Endothelial cell of umbilical vein (primary cell): Measurements from ENCODE around the gene SOX8. TPM values are rescaled to one million over a fixed set of nuclear protein-coding genes. Genes with fewer than 3 reads are reported as not detected.

Source experiments
- BruUV-seq: library from RNA; stranded (reverse); fragments of 400-500 nt; replicated peaks from 2 replicates; lab custom pipeline; 2021; lab: Mats Ljungman, UMichigan
- CTCF ChIA-PET: fragments of 300-600, 350-600 bp; sonication (Branson Sonifier 250); formaldehyde crosslinking; loops from one replicate; lab custom pipeline; 2021; ENCODE audit warnings: antibody characterized with exemption, inconsistent platforms; lab: Charles Lee
- POLR2A ChIA-PET: fragments of 300-600, 350-600 bp; sonication (Branson Sonifier 250); formaldehyde crosslinking; loops from one replicate; lab custom pipeline; 2021; ENCODE audit warnings: antibody characterized with exemption, inconsistent platforms; lab: Charles Lee
- DNase-seq: peaks from one replicate; pipeline ENCODE4 v3.0.0-alpha.2; 2011; ENCODE audit warnings: low read depth, low spot score
- FAIRE-seq: peaks from 2 replicates; lab custom pipeline; 2011; peaks lifted over from hg19 to GRCh38; lab: Jason Lieb, UNC
- H2AFZ ChIP-seq: 2 replicates; pipeline ENCODE4 v1.6.0; 2012; ENCODE audit warnings: low read depth, low read length, control low read depth, inconsistent platforms
- H3K27ac ChIP-seq: 2 replicates; pipeline ENCODE4 v1.5.1; 2011; ENCODE audit warnings: low read depth, mild to moderate bottlenecking, control low read depth, low read length, moderate library complexity; ENCODE audit not compliant: insufficient read depth
- H3K27me3 ChIP-seq, 2 experiments: 2 replicates each; pipeline versions ENCODE4 v1.6.0 to v1.6.1; 2011; ENCODE audit warnings: low read length in 2 of 2, mixed read lengths in 1 of 2; ENCODE audit not compliant: control insufficient read depth in 2 of 2, insufficient read depth in 2 of 2
- H3K36me3 ChIP-seq, 2 experiments: 2 replicates in 1 of 2; 3 replicates in 1 of 2; pipeline ENCODE4 v1.5.1; 2011; ENCODE audit warnings: low read length in 2 of 2, mild to moderate bottlenecking in 1 of 2, moderate library complexity in 1 of 2; ENCODE audit not compliant: control insufficient read depth in 2 of 2, insufficient read depth in 2 of 2; ENCODE audit errors: extremely low read depth in 1 of 2
- H3K4me1 ChIP-seq: 3 replicates; pipeline ENCODE4 v1.5.1; 2011; ENCODE audit warnings: mild to moderate bottlenecking, low read length; ENCODE audit not compliant: control insufficient read depth, insufficient read depth; ENCODE audit errors: extremely low read depth
- H3K4me2 ChIP-seq: 2 replicates; pipeline ENCODE4 v1.6.1; 2011; ENCODE audit warnings: low read length, control low read depth, mixed read lengths; ENCODE audit not compliant: insufficient read depth
- H3K4me3 ChIP-seq, 3 experiments: fragments of 200-600 bp in 1 of 3; sonication (generic), shearing (Covaris generic) in 1 of 3; replicated peaks in 1 of 3; 2 replicates each; pipeline ENCODE4 v1.5.1; 2011 to 2016; ENCODE audit warnings: control low read depth in 3 of 3, low read length in 3 of 3, mild to moderate bottlenecking in 2 of 3, inconsistent platforms in 1 of 3, low read depth in 1 of 3, moderate library complexity in 1 of 3; ENCODE audit not compliant: insufficient read depth in 1 of 3
- H3K79me2 ChIP-seq: 2 replicates; pipeline ENCODE4 v1.6.0; 2012; ENCODE audit warnings: low read length, inconsistent platforms; ENCODE audit not compliant: control insufficient read depth, insufficient read depth
- H3K9ac ChIP-seq: replicated peaks from 2 replicates; pipeline ENCODE3; 2011; ENCODE audit warnings: low read length, control low read depth; ENCODE audit not compliant: insufficient read depth; ENCODE audit errors: extremely low read depth
- H3K9me1 ChIP-seq: replicated peaks from 3 replicates; pipeline ENCODE4 v1.6.0; 2011; ENCODE audit warnings: mild to moderate bottlenecking, low read length; ENCODE audit not compliant: control insufficient read depth, insufficient read depth; ENCODE audit errors: extremely low read depth
- H3K9me3 ChIP-seq: replicated peaks from 2 replicates; pipeline ENCODE4 v1.5.1; 2012; ENCODE audit warnings: low read length, inconsistent platforms; ENCODE audit not compliant: control insufficient read depth, insufficient read depth
- H4K20me1 ChIP-seq: replicated peaks from 2 replicates; pipeline ENCODE3; 2011; ENCODE audit warnings: mild to moderate bottlenecking, low read length; ENCODE audit not compliant: control insufficient read depth, insufficient read depth; ENCODE audit errors: extremely low read depth
- CTCF ChIP-seq, 2 donors: IDR thresholded peaks; 1 replicate in 1 of 2; 2 replicates in 1 of 2; pipeline ENCODE4 v1.5.1; 2011; ENCODE audit warnings: low read length in 2 of 2, mild to moderate bottlenecking in 2 of 2, moderate library complexity in 2 of 2, control low read depth in 1 of 2, inconsistent platforms in 1 of 2, low read depth in 1 of 2; ENCODE audit not compliant: insufficient read depth in 1 of 2; ENCODE audit errors: extremely low read depth in 1 of 2
- EZH2 ChIP-seq: IDR thresholded peaks from 2 replicates; pipeline ENCODE4 v1.6.1; 2012; ENCODE audit warnings: borderline replicate concordance, low read depth, mild to moderate bottlenecking, moderate library complexity, low read length, inconsistent platforms; ENCODE audit not compliant: severe bottlenecking
- GATA2 ChIP-seq: IDR thresholded peaks from 2 replicates; pipeline ENCODE4 v1.7.0; 2011; ENCODE audit warnings: low read depth, mild to moderate bottlenecking, moderate library complexity, mixed read lengths, low read length; ENCODE audit not compliant: insufficient read length, insufficient read depth
- JUN ChIP-seq: IDR thresholded peaks from 2 replicates; pipeline ENCODE4 v1.6.1; 2011; ENCODE audit warnings: borderline replicate concordance, low read depth; ENCODE audit not compliant: insufficient read length, insufficient read depth
- POLR2AphosphoS5 ChIP-seq: IDR thresholded peaks from 2 replicates; pipeline ENCODE4 v1.6.1; 2012; ENCODE audit warnings: low read depth, mild to moderate bottlenecking, control low read depth, low read length, moderate library complexity; ENCODE audit not compliant: insufficient read depth
- dilution Hi-C: fragments of 300-500 bp; cut with MboI; formaldehyde crosslinking; loops from one replicate; pipeline ENCODE4 v1.15.0; 2019; ENCODE audit warnings: low sequenced_read_pairs; ENCODE audit not compliant: extremely low pct_ligation_motif_present
- intact Hi-C: fragments of 100-400 bp; cut with micrococcal nuclease; formaldehyde crosslinking; loops from one replicate; pipeline ENCODE4 v1.10.0; 2022
- polyA plus RNA-seq, 4 experiments: library from polyadenylated mRNA; depleted of rRNA in 3 of 4; stranded (reverse) in 3 of 4; unstranded in 1 of 4; fragments of >200 nt; gene quantifications; 2 replicates each; pipeline versions ENCODE4 v1.2.1 to v1.2.3, GENCODE V29; 2011 to 2012; ENCODE audit warnings: missing spikeins in 1 of 4
- total RNA-seq: library from RNA; stranded (reverse); gene quantifications from 2 replicates; pipeline ENCODE4 v1.2.3, GENCODE V29; 2021

Gene SOX8
- total and polyA plus RNA-seq, 2 donors (not counting 3 experiments of a cell fraction or from before 2014, with no cell fraction given) = 0.52 to 0.53 TPM

- Histone ChIP-seq H3K27me3 (no peaks in the 10 kb centered on the region), H3K9ac (no peak overlapping the region), H3K9me3 (no peaks in the 10 kb centered on the region), H3K4me1 (no peaks in the 10 kb centered on the region), H3K27ac (no peak overlapping the region), H2AFZ (no peak overlapping the region), H3K4me2 (no peak overlapping the region), H3K9me1 (no peaks in the 10 kb centered on the region), H4K20me1 (no peaks in the 10 kb centered on the region), H3K79me2 (no peaks in the 10 kb centered on the region), H3K36me3 (no peaks in the 10 kb centered on the region), H3K4me3 (no peak overlapping the region)
- intact Hi-C loops (no loop called here), dilution Hi-C loops (no loop called here)
- DNase-seq (no peak), FAIRE-seq (no peak)
- ChIA-PET POLR2A (no interaction called here), CTCF (no interaction called here)
- no TSS peak for BruUV-seq
- no peak for TF ChIP-seq GATA2
- no peak for TF ChIP-seq EZH2
- TF ChIP-seq JUN = no peak
- TF ChIP-seq POLR2AphosphoS5 = no peak
- no peak for TF ChIP-seq CTCF (IDR thresholded peaks at IDR 0.05; ENCODE audit: extremely low read depth in 1 of 2, insufficient read depth in 1 of 2, low read depth in 1 of 2, low read length in 2 of 2)
These were observed 9.1 kb downstream of the SOX8 start for GRCh38 chr16:990516-991291.
